Uterus (tissue), 4 donors: ENCODE measurements around the gene ZNF749. TPM values are rescaled to one million over a fixed set of nuclear protein-coding genes. Genes with fewer than 3 reads are reported as not detected.
"Not testable (repeated sequence)": the region's sequence is repeated elsewhere in the genome, so short reads cannot be mapped to it uniquely, and the experiment has no call there.

Experiments used
- DNase-seq, 2 donors: peaks; one replicate each; pipeline ENCODE4 v3.0.0-alpha.2; 2019 to 2020
- H3K27ac ChIP-seq, 2 donors: fragments of 200-600 bp; sonication (generic); 1 replicate in 1 of 2; 2 replicates in 1 of 2; pipeline ENCODE4 v1.5.1; 2016 to 2018
- H3K27me3 ChIP-seq, 2 donors: fragments of 200-600 bp; sonication (generic); one replicate each; pipeline ENCODE4 v1.5.1; 2018 to 2019; ENCODE audit warnings: control low read depth in 1 of 2
- H3K36me3 ChIP-seq, 2 donors: fragments of 200-600 bp; sonication (generic); one replicate each; pipeline ENCODE4 v1.5.1; 2019; ENCODE audit warnings: control low read depth in 1 of 2
- H3K4me1 ChIP-seq, 2 donors: fragments of 200-600 bp; sonication (generic); one replicate each; pipeline ENCODE4 v1.5.1; 2018 to 2019; ENCODE audit warnings: control low read depth in 1 of 2
- H3K4me3 ChIP-seq, 2 donors: fragments of 200-600 bp; sonication (generic); 1 replicate in 1 of 2; 2 replicates in 1 of 2; pipeline ENCODE4 v1.5.1; 2018 to 2019; ENCODE audit warnings: mild to moderate bottlenecking in 1 of 2
- H3K9me3 ChIP-seq, 2 donors: fragments of 200-600 bp; sonication (generic); one replicate each; pipeline ENCODE4 v1.5.1; 2019; ENCODE audit warnings: control low read depth in 1 of 2
- CTCF ChIP-seq, 4 experiments: fragments of 200-600 bp in 2 of 4; fragments of 450-650 bp in 2 of 4; sonication (generic) in 2 of 4; IDR thresholded peaks; one replicate each; pipeline ENCODE4 v1.5.1; 2016 to 2019; ENCODE audit warnings: antibody characterized with exemption in 4 of 4, mild to moderate bottlenecking in 2 of 4, moderate library complexity in 1 of 4
- POLR2A ChIP-seq, 2 donors: fragments of 450-650 bp; IDR thresholded peaks; one replicate each; pipeline ENCODE4 v1.6.1; 2016; ENCODE audit warnings: antibody characterized with exemption in 2 of 2, mild to moderate bottlenecking in 1 of 2, moderate library complexity in 1 of 2
- intact Hi-C: fragments of 100-400 bp; cut with DNase I; formaldehyde crosslinking; loops from one replicate; pipeline ENCODE4 v1.15.1; 2023; ENCODE audit warnings: low total_unique reads
- small RNA-seq: library from RNA; depleted of rRNA; stranded (forward); fragments of <200 nt; gene quantifications from one replicate; pipeline ENCODE3, GENCODE V24; 2016
- total RNA-seq, 4 donors: library from RNA; depleted of rRNA in 3 of 4; stranded (reverse); fragments of >200 nt in 3 of 4; gene quantifications; one replicate each; pipeline versions ENCODE4 v1.1.0 to v1.2.4, GENCODE V29; 2014 to 2023
- donor health status: DM: yes; HTN: yes; CAD: no.

The ZNF749 gene
- total RNA-seq, 4 donors from 2014 or later: 0.88 to 31.1 (median 11.6) TPM

GRCh38 chr19:57466489-57466888 lies 31.4 kb downstream of the ZNF749 start:
- H3K4me1 ChIP-seq: no peaks in the 10 kb centered on the region
- H3K36me3 ChIP-seq: no peaks in the 10 kb centered on the region
- no peaks in the 10 kb centered on the region for H3K27me3 ChIP-seq
- DNase-seq: no peak
- TF ChIP-seq POLR2A (IDR thresholded peaks at IDR 0.05): no peak
- peaks cover 2 to 65% of the 10 kb centered on the region in 2 donors for H3K9me3 ChIP-seq
- no peak overlapping the region for H3K27ac ChIP-seq
- no peak overlapping the region for H3K4me3 ChIP-seq
- intact Hi-C loops: no loop called here

DNA sequence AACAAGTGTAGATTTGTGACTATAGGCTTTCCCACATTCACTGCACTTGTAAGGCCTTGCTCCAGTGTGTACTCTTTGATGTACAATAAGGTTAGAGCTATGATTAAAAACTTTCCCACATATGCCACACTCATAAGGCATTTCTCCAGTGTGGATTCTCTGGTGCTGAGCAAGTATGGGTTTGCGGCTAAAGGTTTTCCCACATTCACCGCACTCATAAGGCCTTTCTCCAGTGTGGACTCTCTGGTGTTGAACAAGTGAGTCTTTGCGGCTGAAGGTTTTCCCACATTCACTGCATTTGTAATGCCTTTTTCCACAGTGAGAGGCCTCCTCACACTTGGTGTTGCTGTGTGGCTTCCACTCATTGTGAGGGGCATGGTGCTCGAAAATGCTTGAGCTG lies 38.5 kb downstream of the ZNF749 start:
- no peak overlapping the region for H3K27ac ChIP-seq
- H3K36me3 ChIP-seq: no peaks in the 10 kb centered on the region
- no peak for DNase-seq
- TF ChIP-seq CTCF (IDR thresholded peaks at IDR 0.05): no peak
- TF ChIP-seq POLR2A (IDR thresholded peaks at IDR 0.05): no peak
- H3K27me3 ChIP-seq: no peaks in the 10 kb centered on the region
- peaks cover 2 to 74% of the 10 kb centered on the region in 2 donors for H3K9me3 ChIP-seq
- no peaks in the 10 kb centered on the region for H3K4me1 ChIP-seq
- intact Hi-C loops: no loop called here
- no peak overlapping the region for H3K4me3 ChIP-seq

- H3K27ac ChIP-seq: peak within 1 kb of the TSS; percentile 60 to 61
- TF ChIP-seq POLR2A (IDR thresholded peaks at IDR 0.05) (no peak), CTCF (IDR thresholded peaks at IDR 0.05) (peak in 2 of 4 experiments; percentile 28 to 38)
- intact Hi-C loops: no loop called here
- H3K36me3 ChIP-seq: no peaks in the 10 kb centered on the region
- no peaks in the 10 kb centered on the region for H3K4me1 ChIP-seq
- peak; percentile 84 to 85 for DNase-seq
- H3K9me3 ChIP-seq: peaks cover 0 to 39% of the 10 kb centered on the region in 2 donors
- H3K27me3 ChIP-seq: no peaks in the 10 kb centered on the region
- H3K4me3 ChIP-seq: peak within 1 kb of the TSS; percentile 40 to 72
Measured at GRCh38 chr19:57477191-57478008, 42.3 kb downstream of the ZNF749 start, which contains the start of gene ZNF772. Gene ZNF772 (minus strand): TSS chr19:57477566. CDS start chr19:57477309, 257 bp downstream.

DNA sequence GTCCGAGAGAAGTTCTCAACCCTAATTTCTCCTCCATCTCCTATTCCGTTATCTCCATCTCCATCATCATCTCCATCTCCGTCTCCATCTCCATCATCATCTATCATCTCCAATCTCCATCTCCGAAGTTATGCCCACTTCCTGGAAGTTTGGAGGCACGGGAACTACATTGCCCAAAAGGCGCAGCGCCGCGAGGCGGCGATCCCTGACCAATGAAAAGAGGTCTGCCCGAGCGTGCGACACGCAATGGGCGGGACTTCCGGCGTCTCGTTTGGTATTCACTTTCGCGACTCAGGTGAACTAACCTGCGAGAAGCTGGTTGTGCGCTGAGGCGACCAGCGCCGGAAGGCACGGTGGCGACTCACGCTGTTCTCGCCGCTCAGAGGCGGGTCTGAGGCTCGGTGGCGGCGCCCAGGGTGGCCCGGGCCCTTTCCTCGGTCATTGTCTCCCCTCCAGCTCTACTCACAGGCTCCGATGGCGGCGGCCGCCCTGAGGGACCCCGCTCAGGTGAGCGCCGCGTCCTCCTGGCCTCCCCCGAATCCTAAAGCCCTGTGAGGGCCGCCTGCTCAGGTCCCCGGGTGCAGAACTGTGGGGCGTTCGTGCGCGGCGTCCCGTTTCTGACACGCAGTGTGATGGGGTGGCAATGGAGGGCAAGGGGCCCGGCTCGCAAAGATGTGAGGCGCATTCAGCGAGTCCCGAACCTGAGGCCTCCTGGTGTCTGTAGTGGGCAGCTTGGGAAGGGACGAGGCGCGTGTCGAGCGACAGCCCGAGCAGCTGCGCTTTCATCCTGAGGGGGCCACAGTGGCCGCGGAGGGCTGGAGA lies 52.6 kb downstream of the ZNF749 start, which contains the start of gene ZNF419:
Gene ZNF419 (plus strand): TSS at position 274 of the 822 bp plus-strand sequence. CDS start 201 bp downstream, at position 475.
- DNase-seq: peak; percentile 85 to 87
- peak within 1 kb of the TSS; percentile 68 to 94 for H3K4me3 ChIP-seq
- H3K36me3 ChIP-seq, H3K9me3 ChIP-seq, H3K27me3 ChIP-seq, intact Hi-C loops, H3K4me1 ChIP-seq: not testable (repeated sequence)
- peak within 1 kb of the TSS; percentile 62 to 64 for H3K27ac ChIP-seq
- TF ChIP-seq POLR2A (IDR thresholded peaks at IDR 0.05): peak in 1 of 2 donors; percentile 27

GRCh38 chr19:57488299-57488644 lies 53.1 kb downstream of the ZNF749 start:
- DNase-seq, H3K36me3 ChIP-seq, H3K27ac ChIP-seq, H3K9me3 ChIP-seq, H3K4me3 ChIP-seq, H3K27me3 ChIP-seq, intact Hi-C loops, H3K4me1 ChIP-seq: not testable (repeated sequence)

Small RNAs within 50 kb of the gene (small RNA-seq; reads per million reads assigned to genes)
- not detected for gene VN1R107P

Other genes starting within 250 kb of the ZNF749 start
- gene ZNF264, start 243.8 kb upstream of the ZNF749 start, total RNA-seq: 100 to 1,000 TPM in 1 of 4 donors, 10 to 100 TPM in 3; 16.8 to 109 (median 44.0) TPM
- gene AURKC, start 204.3 kb upstream of the ZNF749 start, total RNA-seq: 1 to 10 TPM in 1 of 4 donors, not detected in 3; 1.5 TPM
- gene ZNF805, start 194.7 kb upstream of the ZNF749 start, total RNA-seq: 10 to 100 TPM in 3 of 4 donors, 1 to 10 TPM in 1; 2.1 to 65.3 (median 18.9) TPM
- gene ZNF460, start 154.8 kb upstream of the ZNF749 start, total RNA-seq: 100 to 1,000 TPM in 1 of 4 donors, 10 to 100 TPM in 3; 43.2 to 204 (median 68.7) TPM
- gene ZNF543, start 114.9 kb upstream of the ZNF749 start, total RNA-seq: 10 to 100 TPM in 2 of 4 donors, 1 to 10 TPM in 2; 5.9 to 31.2 (median 10.2) TPM
- gene ZNF304, start 84.1 kb upstream of the ZNF749 start, total RNA-seq: 10 to 100 TPM in 2 of 4 donors, 1 to 10 TPM in 2; 4.1 to 25.0 (median 8.3) TPM
- 10 to 100 TPM in 2 of 4 donors, 1 to 10 TPM in 1, not detected in 1; 2.0 to 21.0 (median 10.6) TPM for gene TRAPPC2B, start 71.8 kb upstream of the ZNF749 start, total RNA-seq
- 1 to 10 TPM in 2 of 4 donors, not detected in 2; 2.1 to 5.7 TPM for gene ZNF547, start 71.8 kb upstream of the ZNF749 start, total RNA-seq
- 10 to 100 TPM; 12.6 to 77.9 (median 53.1) TPM for gene ZNF548, start 45.5 kb upstream of the ZNF749 start, total RNA-seq
- 10 to 100 TPM; 14.9 to 41.6 (median 18.9) TPM for gene ZNF17, start 24.2 kb upstream of the ZNF749 start, total RNA-seq
- 1 to 10 TPM in 2 of 4 donors, under 1 TPM in 1, not detected in 1; under 0.01 to 2.2 (median 2.0) TPM for gene VN1R1, start 21.8 kb downstream of the ZNF749 start, total RNA-seq
- gene ZNF772, start 42.2 kb downstream of the ZNF749 start, total RNA-seq: 10 to 100 TPM in 3 of 4 donors, 1 to 10 TPM in 1; 7.2 to 48.0 (median 12.6) TPM
- gene ZNF419, start 52.4 kb downstream of the ZNF749 start, total RNA-seq: 10 to 100 TPM in 3 of 4 donors, 1 to 10 TPM in 1; 2.6 to 69.4 (median 16.9) TPM
- gene ZNF773, start 64.6 kb downstream of the ZNF749 start, total RNA-seq: 10 to 100 TPM in 3 of 4 donors, 1 to 10 TPM in 1; 2.9 to 34.3 (median 17.0) TPM
- gene ZNF549, start 92.0 kb downstream of the ZNF749 start, total RNA-seq: 10 to 100 TPM in 2 of 4 donors, 1 to 10 TPM in 2; 8.2 to 38.9 (median 14.2) TPM
- gene ZNF550, start 124.5 kb downstream of the ZNF749 start, total RNA-seq: 10 to 100 TPM in 1 of 4 donors, 1 to 10 TPM in 3; 4.4 to 25.6 (median 6.9) TPM
- gene ZNF416, start 143.6 kb downstream of the ZNF749 start, total RNA-seq: 10 to 100 TPM in 1 of 4 donors, 1 to 10 TPM in 2, under 1 TPM in 1; 0.26 to 11.9 (median 5.7) TPM
- 10 to 100 TPM in 2 of 4 donors, 1 to 10 TPM in 2; 6.8 to 26.5 (median 11.0) TPM for gene ZIK1, start 148.8 kb downstream of the ZNF749 start, total RNA-seq
- gene ZNF530, start 164.6 kb downstream of the ZNF749 start, total RNA-seq: 10 to 100 TPM in 1 of 4 donors, 1 to 10 TPM in 2, under 1 TPM in 1; 0.29 to 33.0 (median 4.7) TPM
- gene ZNF134, start 178.9 kb downstream of the ZNF749 start, total RNA-seq: 10 to 100 TPM in 3 of 4 donors, 1 to 10 TPM in 1; 1.5 to 60.1 (median 16.5) TPM
- 100 to 1,000 TPM in 1 of 4 donors, 10 to 100 TPM in 2, 1 to 10 TPM in 1; 9.4 to 115 (median 20.7) TPM for gene ZNF211, start 197.8 kb downstream of the ZNF749 start, total RNA-seq
- not detected for gene ZSCAN4, start 233.6 kb downstream of the ZNF749 start, total RNA-seq
- gene ZNF551, start 246.7 kb downstream of the ZNF749 start, total RNA-seq: 100 to 1,000 TPM in 1 of 4 donors, 10 to 100 TPM in 2, 1 to 10 TPM in 1; 8.7 to 123 (median 27.2) TPM